MCF 10A (cell line): ENCODE measurements around the gene TACSTD2. TPM values are rescaled to one million over a fixed set of nuclear protein-coding genes. Genes with fewer than 3 reads are reported as not detected.
"Not testable (repeated sequence)": the region's sequence is repeated elsewhere in the genome, so short reads cannot be mapped to it uniquely, and the experiment has no call there.

ENCODE experiments used
- Bru-seq: library from RNA; stranded (reverse); fragments of 400-500 nt; gene quantifications from one replicate; lab custom pipeline; 2021; lab: Mats Ljungman, UMichigan
- BruChase-seq, 2 experiments: library from RNA; stranded (reverse); fragments of 400-500 nt; gene quantifications; one replicate each; lab custom pipeline; 2021; lab: Mats Ljungman, UMichigan
- BruUV-seq: library from RNA; stranded (reverse); fragments of 400-500 nt; replicated peaks from 2 replicates; lab custom pipeline; 2021; lab: Mats Ljungman, UMichigan
- CTCF ChIA-PET: fragments of 300-600 bp; sonication (Branson Sonifier 250); formaldehyde crosslinking; extraction: SDS; loops from one replicate; lab custom pipeline; 2021; ENCODE audit warnings: antibody characterized with exemption, inconsistent platforms; lab: Yijun Ruan, JAX
- POLR2A ChIA-PET: fragments of 300-600, 350-650 bp; sonication (Branson Sonifier 250); formaldehyde crosslinking; extraction: SDS; loops from one replicate; lab custom pipeline; 2020; ENCODE audit warnings: antibody characterized with exemption, inconsistent platforms; lab: Yijun Ruan, JAX
- DNase-seq: peaks from one replicate; pipeline ENCODE4 v3.0.0-alpha.2; 2018; ENCODE audit not compliant: unreplicated experiment
- H3K27ac Mint-ChIP-seq: one replicate; pipeline ENCODE4 v1.8.0; 2022; ENCODE audit warnings: mild to moderate bottlenecking, low read depth, mixed read lengths; ENCODE audit not compliant: unreplicated experiment
- H3K27me3 Mint-ChIP-seq: one replicate; pipeline ENCODE4 v1.8.0; 2022; ENCODE audit warnings: mixed read lengths; ENCODE audit not compliant: insufficient read depth, unreplicated experiment
- H3K36me3 Mint-ChIP-seq: one replicate; pipeline ENCODE4 v1.8.0; 2022; ENCODE audit warnings: mild to moderate bottlenecking, moderate library complexity, mixed read lengths; ENCODE audit not compliant: insufficient read depth, unreplicated experiment
- H3K4me1 Mint-ChIP-seq: one replicate; pipeline ENCODE4 v1.8.0; 2022; ENCODE audit warnings: mixed read lengths; ENCODE audit not compliant: insufficient read depth, unreplicated experiment
- H3K4me3 Mint-ChIP-seq: one replicate; pipeline ENCODE4 v1.8.0; 2022; ENCODE audit warnings: mild to moderate bottlenecking, moderate library complexity, mixed read lengths; ENCODE audit not compliant: unreplicated experiment
- H3K9me3 Mint-ChIP-seq: one replicate; pipeline ENCODE4 v1.8.0; 2022; ENCODE audit warnings: mixed read lengths; ENCODE audit not compliant: unreplicated experiment
- CTCF ChIP-seq: fragments of 200-600 bp; IDR thresholded peaks from one replicate; pipeline ENCODE4 v1.8.0; 2022; ENCODE audit warnings: antibody characterized with exemption, mild to moderate bottlenecking; ENCODE audit not compliant: unreplicated experiment
- intact Hi-C: fragments of 100-400 bp; cut with micrococcal nuclease; formaldehyde crosslinking; loops from 2 replicates; pipeline ENCODE4 v1.14.1; 2022
- long read RNA-seq: library from polyadenylated mRNA; stranded (forward); transcript quantifications from one replicate; pipeline ENCODE4 v2.0.0, GENCODE V29; 2022
- total RNA-seq: library from RNA; stranded (reverse); gene quantifications from 2 replicates; pipeline ENCODE4 v1.2.3, GENCODE V29; 2022

The TACSTD2 gene
- total RNA-seq = 10.4 and 14.8 TPM in 2 replicates
- percentile 61 among the genes with signal in this experiment for Bru-seq, nascent RNA
- BruChase-seq, experiment 1, labeled RNA remaining after a 6-hour chase = percentile 89 among the genes with signal in this experiment
- percentile 84 among the genes with signal in this experiment for BruChase-seq, experiment 2, labeled RNA remaining after a 2-hour chase
- long read RNA-seq, transcript TACSTD2-201 (1 exons, 2,351 nt) = major isoform, 58 of 59 reads
- long read RNA-seq, partial matches to known transcripts = 0 of 59 reads
- long read RNA-seq, other reads (novel, unspliced or antisense) = 1 of 59 reads

GRCh38 chr1:58576727-58577653 is at the start of gene TACSTD2:
Gene TACSTD2 (minus strand): TSS chr1:58577252. CDS start chr1:58577156, 96 bp downstream.
- no TSS peak for BruUV-seq

GRCh38 chr1:58626293-58626692 is 49.2 kb upstream of the TACSTD2 start:
- Mint-ChIP-seq H3K4me3 (no peak overlapping the region), H3K9me3 (peaks cover 1% of the 10 kb centered on the region), H3K27ac (peak overlapping the region; percentile 37), H3K36me3 (peaks cover 10% of the 10 kb centered on the region), H3K27me3 (no peaks in the 10 kb centered on the region), H3K4me1 (peaks cover 12% of the 10 kb centered on the region)
- BruUV-seq = no TSS peak
- DNase-seq = no peak
- CTCF ChIA-PET = interaction anchor here (0.7 kb wide), 1 partner anchor 1324 kb away, joined by 4 read pairs; no protein-coding TSS in a partner anchor
- TF ChIP-seq CTCF = no peak
- intact Hi-C loops = no loop called here
- POLR2A ChIA-PET = no interaction called here

More at GRCh38 chr1:58576727-58577653, at the start of gene TACSTD2:
- ChIA-PET POLR2A (interaction anchor here (0.6 to 9.8 kb wide), 22 partner anchors 8 to 1238 kb away, joined by 3 to 151 read pairs (median 6); partner anchors contain the start of genes MYSM1 and OMA1), CTCF (interaction anchor here (0.6 to 5.8 kb wide), 3 partner anchors 28 to 75 kb away, joined by 3 to 30 read pairs (median 3); no protein-coding TSS in a partner anchor)
- Mint-ChIP-seq H3K27me3 (no peaks in the 10 kb centered on the region), H3K9me3 (no peaks in the 10 kb centered on the region), H3K4me3 (peak within 1 kb of the TSS; percentile 89), H3K36me3 (peaks cover 8% of the 10 kb centered on the region), H3K27ac (peak within 1 kb of the TSS; percentile 70), H3K4me1 (peaks cover 31% of the 10 kb centered on the region)
- DNase-seq = peak; percentile 87
- no peak for TF ChIP-seq CTCF
- intact Hi-C loops = loop anchor here (1.0 kb wide), 2 partner anchors 7 to 41 kb away; no protein-coding TSS in a partner anchor

GRCh38 chr1:58623259-58623658 is 46.2 kb upstream of the TACSTD2 start:
- H3K4me3 Mint-ChIP-seq, intact Hi-C loops, H3K27ac Mint-ChIP-seq, BruUV-seq, DNase-seq, H3K27me3 Mint-ChIP-seq, H3K9me3 Mint-ChIP-seq: not testable (repeated sequence)
- CTCF ChIA-PET = interaction anchor here (0.8 to 1.1 kb wide), 4 partner anchors 10 to 107 kb away, joined by 3 to 6 read pairs (median 3); no protein-coding TSS in a partner anchor
- H3K36me3 Mint-ChIP-seq = peaks cover 16% of the 10 kb centered on the region
- POLR2A ChIA-PET = interaction anchor here (1.3 to 1.6 kb wide), 2 partner anchors 38 to 50 kb away, joined by 4 read pairs; no protein-coding TSS in a partner anchor
- peaks cover 18% of the 10 kb centered on the region for H3K4me1 Mint-ChIP-seq

GRCh38 chr1:58622571-58622970 is 45.5 kb upstream of the TACSTD2 start:
- no TSS peak for BruUV-seq
- CTCF ChIA-PET = interaction anchor here (0.5 to 1.1 kb wide), 4 partner anchors 11 to 107 kb away, joined by 3 to 6 read pairs (median 4); no protein-coding TSS in a partner anchor
- no peaks in the 10 kb centered on the region for H3K9me3 Mint-ChIP-seq
- no peaks in the 10 kb centered on the region for H3K27me3 Mint-ChIP-seq
- peak overlapping the region; percentile 29 for H3K27ac Mint-ChIP-seq
- POLR2A ChIA-PET = interaction anchor here (1.3 to 1.6 kb wide), 2 partner anchors 37 to 50 kb away, joined by 4 read pairs; no protein-coding TSS in a partner anchor
- H3K4me3 Mint-ChIP-seq = no peak overlapping the region
- H3K4me1 Mint-ChIP-seq = peaks cover 22% of the 10 kb centered on the region
- intact Hi-C loops = no loop called here
- TF ChIP-seq CTCF = no peak
- DNase-seq = no peak
- peaks cover 16% of the 10 kb centered on the region for H3K36me3 Mint-ChIP-seq
